DOHH2 (cell line): ENCODE measurements around the gene ETFA.

Experiments
- H3F3A ChIP-seq: fragments of 200-600 bp; sonication (generic), shearing (Covaris generic); 2 replicates; pipeline ENCODE4 v1.6.0; 2016; ENCODE audit warnings: antibody characterized with exemption, mild to moderate bottlenecking; ENCODE audit not compliant: control insufficient read depth, insufficient read depth
- H3K27ac ChIP-seq: fragments of 200-600 bp; sonication (generic); 2 replicates; pipeline ENCODE4 v1.5.1; 2014; ENCODE audit warnings: low read depth, mild to moderate bottlenecking, low read length, moderate library complexity
- H3K27me3 ChIP-seq: fragments of 200-600 bp; sonication (generic); 2 replicates; pipeline ENCODE4 v1.6.1; 2014; ENCODE audit warnings: mild to moderate bottlenecking, low read length, mixed read lengths; ENCODE audit not compliant: control insufficient read depth
- H3K36me3 ChIP-seq: fragments of 200-600 bp; sonication (generic); 2 replicates; pipeline ENCODE4 v1.6.1; 2014; ENCODE audit warnings: mild to moderate bottlenecking, low read length, moderate library complexity, mixed read lengths; ENCODE audit not compliant: control insufficient read depth
- H3K4me1 ChIP-seq: fragments of 200-600 bp; sonication (generic); 2 replicates; pipeline ENCODE4 v1.6.1; 2014; ENCODE audit warnings: mild to moderate bottlenecking, low read length, mixed read lengths; ENCODE audit not compliant: control insufficient read depth
- H3K4me2 ChIP-seq: fragments of 200-600 bp; sonication (generic); 2 replicates; pipeline ENCODE4 v1.6.0; 2014; ENCODE audit warnings: mild to moderate bottlenecking, low read length, moderate library complexity
- H3K4me3 ChIP-seq: fragments of 200-600 bp; sonication (generic); 2 replicates; pipeline ENCODE4 v1.5.1; 2014; ENCODE audit warnings: mild to moderate bottlenecking, low read length, mixed read lengths
- H3K79me2 ChIP-seq: fragments of 200-600 bp; sonication (generic); 2 replicates; pipeline ENCODE4 v1.6.1; 2014; ENCODE audit warnings: mild to moderate bottlenecking, low read length, mixed read lengths; ENCODE audit not compliant: control insufficient read depth
- H3K9me2 ChIP-seq: fragments of 200-600 bp; sonication (generic); replicated peaks from 2 replicates; pipeline ENCODE4 v1.6.1; 2014; ENCODE audit warnings: mild to moderate bottlenecking, low read length, mixed read lengths; ENCODE audit not compliant: control insufficient read depth
- H3K9me3 ChIP-seq: fragments of 200-600 bp; sonication (generic); 2 replicates; pipeline ENCODE4 v1.6.1; 2014; ENCODE audit warnings: antibody characterized with exemption, low read length, mixed read lengths; ENCODE audit not compliant: control insufficient read depth, insufficient read depth
- H4K20me1 ChIP-seq: fragments of 200-600 bp; sonication (generic); 2 replicates; pipeline ENCODE4 v1.6.0; 2014; ENCODE audit warnings: low read depth, mild to moderate bottlenecking, antibody characterized with exemption, low read length, moderate library complexity; ENCODE audit not compliant: control insufficient read depth, insufficient read depth
- EZH2phosphoT487 ChIP-seq: fragments of 200-600 bp; sonication (generic); IDR thresholded peaks from 2 replicates; pipeline ENCODE4 v1.6.1; 2017; ENCODE audit warnings: borderline replicate concordance, mild to moderate bottlenecking, antibody characterized with exemption, low read length, moderate library complexity, mixed read lengths
- TF ChIP-seq, protein P1 (sequence below): fragments of 200-600 bp; sonication (generic); IDR thresholded peaks from one replicate; pipeline ENCODE4 v1.5.1; 2014; ENCODE audit warnings: antibody characterized with exemption, mild to moderate bottlenecking, low read depth, low read length; ENCODE audit not compliant: poor library complexity, severe bottlenecking

The ETFA gene

DNA sequence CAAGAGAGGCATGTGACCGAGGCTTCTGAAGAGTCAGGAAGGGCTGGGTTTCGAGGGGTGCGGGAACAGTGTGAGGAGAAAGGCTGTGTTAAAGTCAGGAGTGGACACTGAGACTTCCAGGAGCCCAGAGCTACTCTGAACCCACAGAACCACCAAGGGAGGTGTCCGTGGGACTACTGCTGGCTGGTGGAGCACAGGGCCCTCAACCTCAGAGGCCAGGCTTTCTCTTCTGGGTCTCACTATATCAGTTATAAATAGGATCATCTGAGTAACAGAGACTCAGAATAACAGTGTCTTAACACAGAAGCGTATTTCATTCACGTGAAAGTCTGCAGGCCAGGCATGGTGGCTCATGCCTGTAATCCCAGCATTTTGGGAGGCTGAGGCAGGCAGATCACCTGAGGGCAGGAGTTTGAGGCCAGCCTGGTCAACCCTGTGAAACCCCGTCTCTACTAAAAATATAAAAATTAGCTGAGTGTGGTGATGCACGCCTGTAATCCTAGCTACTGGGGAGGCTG, 137.9 kb downstream of the ETFA start:
- Histone ChIP-seq H3K4me2 (no peak overlapping the region), H3K27me3 (no peaks in the 10 kb centered on the region), H3K79me2 (no peaks in the 10 kb centered on the region), H3K4me1 (no peaks in the 10 kb centered on the region; the same call in 1 of the 2 replicates), H3K36me3 (no peaks in the 10 kb centered on the region), H3K9me3 (no peaks in the 10 kb centered on the region), H3K4me3 (no peak overlapping the region), H3F3A (no peaks in the 10 kb centered on the region), H3K27ac (no peak overlapping the region), H3K9me2 (no peaks in the 10 kb centered on the region), H4K20me1 (no peaks in the 10 kb centered on the region)
- TF ChIP-seq EZH2phosphoT487 = no peak
- TF ChIP-seq, protein P1, sequence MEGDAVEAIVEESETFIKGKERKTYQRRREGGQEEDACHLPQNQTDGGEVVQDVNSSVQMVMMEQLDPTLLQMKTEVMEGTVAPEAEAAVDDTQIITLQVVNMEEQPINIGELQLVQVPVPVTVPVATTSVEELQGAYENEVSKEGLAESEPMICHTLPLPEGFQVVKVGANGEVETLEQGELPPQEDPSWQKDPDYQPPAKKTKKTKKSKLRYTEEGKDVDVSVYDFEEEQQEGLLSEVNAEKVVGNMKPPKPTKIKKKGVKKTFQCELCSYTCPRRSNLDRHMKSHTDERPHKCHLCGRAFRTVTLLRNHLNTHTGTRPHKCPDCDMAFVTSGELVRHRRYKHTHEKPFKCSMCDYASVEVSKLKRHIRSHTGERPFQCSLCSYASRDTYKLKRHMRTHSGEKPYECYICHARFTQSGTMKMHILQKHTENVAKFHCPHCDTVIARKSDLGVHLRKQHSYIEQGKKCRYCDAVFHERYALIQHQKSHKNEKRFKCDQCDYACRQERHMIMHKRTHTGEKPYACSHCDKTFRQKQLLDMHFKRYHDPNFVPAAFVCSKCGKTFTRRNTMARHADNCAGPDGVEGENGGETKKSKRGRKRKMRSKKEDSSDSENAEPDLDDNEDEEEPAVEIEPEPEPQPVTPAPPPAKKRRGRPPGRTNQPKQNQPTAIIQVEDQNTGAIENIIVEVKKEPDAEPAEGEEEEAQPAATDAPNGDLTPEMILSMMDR = no peak

DNA sequence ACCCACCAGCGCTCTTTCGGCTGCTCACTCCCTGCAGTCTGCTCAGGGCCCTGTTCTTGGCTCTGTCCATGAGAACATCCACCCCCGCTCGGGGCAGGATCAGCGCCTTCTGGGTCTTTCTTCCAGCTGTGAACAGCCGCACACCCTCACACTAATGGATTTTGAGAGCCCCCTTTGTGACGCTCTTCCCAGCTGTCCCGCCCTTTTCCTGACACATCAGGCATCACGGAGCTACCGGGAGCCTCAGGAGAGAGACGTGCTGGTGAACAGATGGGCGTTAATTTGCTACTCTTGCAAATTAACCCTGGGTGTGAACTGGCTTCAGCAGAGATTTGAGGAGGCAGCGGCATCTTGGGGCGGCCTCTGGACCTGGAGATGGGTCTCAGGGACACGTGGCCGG, 138.5 kb downstream of the ETFA start:
- H3K4me3 ChIP-seq = no peak overlapping the region
- H3K4me2 ChIP-seq = no peak overlapping the region
- TF ChIP-seq, protein P1 = no peak
- TF ChIP-seq EZH2phosphoT487 = no peak
- no peaks in the 10 kb centered on the region; the same call in 1 of the 2 replicates for H3K4me1 ChIP-seq
- no peaks in the 10 kb centered on the region for H3K9me3 ChIP-seq
- H3K27me3 ChIP-seq = no peaks in the 10 kb centered on the region
- H3K27ac ChIP-seq = no peak overlapping the region
- H3K9me2 ChIP-seq = no peaks in the 10 kb centered on the region
- no peaks in the 10 kb centered on the region for H3K36me3 ChIP-seq
- H4K20me1 ChIP-seq = no peaks in the 10 kb centered on the region
- H3F3A ChIP-seq = no peaks in the 10 kb centered on the region
- H3K79me2 ChIP-seq = no peaks in the 10 kb centered on the region

DNA sequence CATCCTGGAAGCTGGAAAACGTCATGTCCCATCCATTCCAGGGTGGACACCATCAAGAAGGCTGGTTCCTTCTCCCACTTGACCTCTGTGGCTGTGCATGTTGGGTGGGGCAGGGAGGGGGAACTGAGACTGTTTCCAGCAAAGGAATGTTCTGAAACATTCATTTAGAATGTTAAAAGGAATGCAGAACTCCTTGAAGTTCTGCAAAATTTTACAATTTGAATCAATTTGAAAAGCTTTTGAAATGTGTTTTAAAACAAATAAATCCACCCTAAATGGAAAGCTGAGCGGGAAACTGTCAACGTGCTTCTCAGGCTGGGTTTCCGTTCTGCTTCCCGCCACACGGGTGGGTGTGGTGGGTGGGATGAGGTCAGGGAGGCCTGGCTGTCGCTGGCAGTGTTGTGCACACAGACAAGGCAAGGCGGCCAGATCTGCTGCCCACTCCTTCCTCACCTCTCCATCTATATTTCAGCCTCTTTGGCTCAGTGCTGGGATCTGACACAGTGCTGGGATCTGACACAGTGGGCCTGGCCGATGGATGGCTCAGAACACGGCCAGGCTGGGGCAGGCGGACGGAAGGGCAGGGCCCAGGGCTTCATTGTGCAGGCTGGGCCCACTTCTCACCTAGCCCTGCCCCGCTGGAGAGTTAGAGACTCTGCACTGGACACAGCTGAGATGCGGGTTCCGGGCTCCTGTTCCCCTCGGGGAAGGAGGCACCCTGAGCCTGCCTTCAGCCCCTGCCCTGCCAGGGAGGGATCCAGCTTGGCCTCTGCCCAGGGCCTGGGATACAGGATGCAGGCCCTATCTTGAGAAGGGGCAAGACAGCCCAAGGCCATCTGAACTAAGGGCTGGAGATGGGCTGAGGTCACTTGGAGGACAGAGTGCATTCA, 141.1 kb downstream of the ETFA start:
- no peaks in the 10 kb centered on the region for H3K9me2 ChIP-seq
- H3K27ac ChIP-seq = no peak overlapping the region
- TF ChIP-seq, protein P1 = no peak
- TF ChIP-seq EZH2phosphoT487 = no peak
- H3K4me1 ChIP-seq = no peaks in the 10 kb centered on the region; the same call in 1 of the 2 replicates
- H3K79me2 ChIP-seq = no peaks in the 10 kb centered on the region
- H4K20me1 ChIP-seq = no peaks in the 10 kb centered on the region
- H3K27me3 ChIP-seq = no peaks in the 10 kb centered on the region
- no peak overlapping the region for H3K4me2 ChIP-seq
- H3F3A ChIP-seq = no peaks in the 10 kb centered on the region
- no peaks in the 10 kb centered on the region for H3K36me3 ChIP-seq
- no peak overlapping the region for H3K4me3 ChIP-seq
- no peaks in the 10 kb centered on the region for H3K9me3 ChIP-seq
